Kidney (tissue), 14 donors: ENCODE measurements around the gene ZSWIM4. TPM values are rescaled to one million over a fixed set of nuclear protein-coding genes. Genes with fewer than 3 reads are reported as not detected.

ENCODE experiments used
- DNase-seq, 5 donors: peaks; one replicate each; pipeline ENCODE4 v3.0.0-alpha.2; 2013 to 2020
- FAIRE-seq: peaks from 2 replicates; lab custom pipeline; 2012; peaks lifted over from hg19 to GRCh38; lab: Jason Lieb, UNC
- H3K27ac ChIP-seq, 2 donors: one replicate each; pipeline ENCODE4 v1.7.0; 2013; ENCODE audit warnings: low read depth in 2 of 2, low read length in 2 of 2, inconsistent platforms in 1 of 2
- H3K27me3 ChIP-seq: one replicate; pipeline ENCODE4 v1.7.1; 2013; ENCODE audit warnings: low read length, inconsistent platforms; ENCODE audit not compliant: control insufficient read depth, insufficient read depth
- H3K36me3 ChIP-seq, 3 donors: one replicate each; pipeline versions ENCODE4 v1.7.0 to v1.7.1; 2013; ENCODE audit warnings: low read length in 3 of 3, control low read depth in 1 of 3, inconsistent platforms in 1 of 3; ENCODE audit not compliant: insufficient read depth in 3 of 3, control insufficient read depth in 2 of 3
- H3K4me1 ChIP-seq, 3 donors: one replicate each; pipeline versions ENCODE4 v1.7.0 to v1.7.1; 2013; ENCODE audit warnings: low read length in 3 of 3, inconsistent platforms in 1 of 3, low read depth in 1 of 3; ENCODE audit not compliant: control insufficient read depth in 2 of 3, insufficient read depth in 2 of 3
- H3K4me3 ChIP-seq, 3 donors: one replicate each; pipeline versions ENCODE4 v1.7.0 to v1.8.1; 2013; ENCODE audit warnings: low read length in 3 of 3, control low read depth in 1 of 3, inconsistent platforms in 1 of 3
- H3K9ac ChIP-seq, 3 donors: one replicate each; pipeline versions ENCODE4 v1.7.0 to v1.7.1; 2013; ENCODE audit warnings: low read length in 3 of 3, control low read depth in 1 of 3, inconsistent platforms in 1 of 3
- H3K9me3 ChIP-seq, 3 donors: one replicate each; pipeline versions ENCODE4 v1.7.0 to v1.7.1; 2013; ENCODE audit warnings: low read length in 3 of 3, control low read depth in 1 of 3, inconsistent platforms in 1 of 3; ENCODE audit not compliant: control insufficient read depth in 2 of 3, insufficient read depth in 1 of 3
- CTCF ChIP-seq: IDR thresholded peaks from 3 replicates; pipeline ENCODE4 v1.5.1; 2012; ENCODE audit warnings: mild to moderate bottlenecking, moderate library complexity, borderline replicate concordance; ENCODE audit not compliant: insufficient read depth; ENCODE audit errors: extremely low read depth
- intact Hi-C: fragments of 100-400 bp; cut with DNase I; formaldehyde crosslinking; loops from one replicate; pipeline ENCODE4 v1.11.1; 2022
- polyA plus RNA-seq: library from polyadenylated mRNA; stranded (reverse); fragments of 350-450 nt; fragmentation: Illumina TruSeq; extraction: RNeasy Lipid Tissue Mini Kit (QIAGEN cat#74804); gene quantifications from one replicate; pipeline ENCODE4 v1.2.3, GENCODE V29; 2014; ENCODE audit warnings: low read depth, low replicate concordance; ENCODE audit not compliant: insufficient read depth
- total RNA-seq: library from RNA; stranded (reverse); fragmentation: NEBNext Ultra II Directional; extraction: Animal tissue kit (Norgen Biotek cat#: 25700); gene quantifications from one replicate; pipeline ENCODE4 v1.2.1, GENCODE V29; 2021
- donor health status: control.
- donor health status: control.
- donor health status: control.
- donor health status: control.
- donor health status: control.
- donor health status: DM: yes; HTN: yes; CAD: no.
- donor health status: Normal renal cell carcinoma (clear cell type).

The ZSWIM4 gene
- total and polyA plus RNA-seq, 2 donors from 2014 or later = 1.4 to 13.7 TPM

GRCh38 chr19:13833330-13834243, 38.3 kb downstream of the ZSWIM4 start:
- DNase-seq = peak; percentile 93 to 99 (median 96)
- peaks cover 0 to 6% (median 2%) of the 10 kb centered on the region in 3 donors for H3K36me3 ChIP-seq
- intact Hi-C loops = no loop called here

GRCh38 chr19:13834244-13835069, 39.2 kb downstream of the ZSWIM4 start:
- FAIRE-seq (no peak), DNase-seq (peak in 3 of 5 donors; percentile 15 to 52 (median 37))
- Histone ChIP-seq H3K36me3 (peaks cover 0 to 6% (median 2%) of the 10 kb centered on the region in 3 donors), H3K9me3 (no peaks in the 10 kb centered on the region), H3K27ac (peak overlapping the region; percentile 72 to 94), H3K4me3 (peak overlapping the region in 1 of 3 donors; percentile 48), H3K4me1 (peaks cover 0 to 31% (median 10%) of the 10 kb centered on the region in 3 donors), H3K27me3 (no peaks in the 10 kb centered on the region), H3K9ac (peak overlapping the region in 1 of 3 donors; percentile 42)
- intact Hi-C loops = no loop called here
- TF ChIP-seq CTCF = no peak

More at GRCh38 chr19:13833330-13834243, 38.3 kb downstream of the ZSWIM4 start:
- TF ChIP-seq CTCF = peak; percentile 26
- H3K9me3 ChIP-seq = no peaks in the 10 kb centered on the region
- H3K27me3 ChIP-seq = no peaks in the 10 kb centered on the region
- no peak for FAIRE-seq
- H3K9ac ChIP-seq = peak overlapping the region in 2 of 3 donors; percentile 46 to 77
- H3K4me3 ChIP-seq = peak overlapping the region; percentile 48 to 51 (median 48)
- H3K4me1 ChIP-seq = peaks cover 0 to 29% (median 10%) of the 10 kb centered on the region in 3 donors
- peak overlapping the region; percentile 72 to 94 for H3K27ac ChIP-seq

DNA sequence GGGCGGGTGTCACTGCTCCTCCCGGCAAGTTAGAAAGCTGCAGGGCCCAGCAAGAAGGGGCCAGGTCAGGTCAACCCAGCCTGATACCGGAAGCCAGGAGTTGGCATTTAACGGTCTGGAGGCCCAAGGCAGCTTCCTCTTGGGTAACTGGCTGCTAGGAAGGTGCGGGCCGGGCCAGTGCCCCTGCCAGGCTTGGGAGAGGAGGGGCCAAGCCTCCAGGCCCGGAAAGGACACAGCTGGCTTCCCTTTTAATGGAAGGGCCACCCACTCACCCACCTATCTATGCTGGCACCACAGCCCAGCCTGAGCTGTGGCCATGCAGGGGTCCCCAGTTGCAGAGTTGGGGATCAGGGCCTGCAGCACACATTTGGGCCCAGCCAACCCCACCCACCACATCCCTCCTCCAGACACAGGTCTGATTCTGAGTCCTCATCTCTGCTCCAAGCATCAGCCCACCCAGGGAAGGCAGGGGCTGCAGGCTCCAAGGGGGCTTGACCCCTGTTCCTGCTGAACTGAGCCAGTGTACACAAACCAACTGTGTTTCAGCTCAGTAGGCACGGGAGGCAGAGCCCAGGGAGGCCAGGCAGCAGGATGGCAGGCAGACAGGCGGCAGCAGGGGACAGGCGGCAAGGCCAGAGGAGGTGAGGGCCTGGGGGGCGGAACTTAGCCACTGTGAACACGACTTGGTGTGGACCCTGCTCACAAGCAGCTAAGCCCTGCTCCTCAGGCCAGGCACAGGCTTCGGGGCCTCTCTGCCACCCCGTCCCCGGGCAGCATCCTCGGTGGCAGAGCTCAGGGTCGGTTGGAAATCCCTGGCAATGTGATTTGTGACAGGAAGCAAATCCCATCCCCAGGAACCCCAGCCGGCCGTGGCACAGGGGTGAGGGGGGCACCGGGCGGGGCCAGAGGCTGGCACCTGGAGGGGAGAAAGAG, 40.8 kb downstream of the ZSWIM4 start:
- no peaks in the 10 kb centered on the region for H3K27me3 ChIP-seq
- peak overlapping the region in 1 of 3 donors; percentile 40 for H3K9ac ChIP-seq
- H3K36me3 ChIP-seq = peaks cover 0 to 4% (median 2%) of the 10 kb centered on the region in 3 donors
- no peak for FAIRE-seq
- DNase-seq = peak in 3 of 5 donors; percentile 34 to 81 (median 59)
- peaks cover 0 to 39% (median 10%) of the 10 kb centered on the region in 3 donors for H3K4me1 ChIP-seq
- no peak overlapping the region for H3K4me3 ChIP-seq
- H3K27ac ChIP-seq = peak overlapping the region; percentile 74 to 83
- no peaks in the 10 kb centered on the region for H3K9me3 ChIP-seq
- no peak for TF ChIP-seq CTCF
- intact Hi-C loops = no loop called here
